Glomerular endothelial cell (primary cell): Measurements from ENCODE around the gene PDGFA. TPM values are rescaled to one million over a fixed set of nuclear protein-coding genes. Genes with fewer than 3 reads are reported as not detected.

Experiments
- DNase-seq: peaks from one replicate; pipeline ENCODE4 v3.0.0-alpha.2; 2011; ENCODE audit warnings: low read depth, low spot score; ENCODE audit errors: extremely low read depth
- total RNA-seq: library from RNA; depleted of rRNA; stranded (reverse); fragments of >200 nt; gene quantifications from 2 replicates; pipeline ENCODE4 v1.2.3, GENCODE V29; 2015

PDGFA gene
- total RNA-seq, 1 donor from 2014 or later, result 44.5 TPM

DNA sequence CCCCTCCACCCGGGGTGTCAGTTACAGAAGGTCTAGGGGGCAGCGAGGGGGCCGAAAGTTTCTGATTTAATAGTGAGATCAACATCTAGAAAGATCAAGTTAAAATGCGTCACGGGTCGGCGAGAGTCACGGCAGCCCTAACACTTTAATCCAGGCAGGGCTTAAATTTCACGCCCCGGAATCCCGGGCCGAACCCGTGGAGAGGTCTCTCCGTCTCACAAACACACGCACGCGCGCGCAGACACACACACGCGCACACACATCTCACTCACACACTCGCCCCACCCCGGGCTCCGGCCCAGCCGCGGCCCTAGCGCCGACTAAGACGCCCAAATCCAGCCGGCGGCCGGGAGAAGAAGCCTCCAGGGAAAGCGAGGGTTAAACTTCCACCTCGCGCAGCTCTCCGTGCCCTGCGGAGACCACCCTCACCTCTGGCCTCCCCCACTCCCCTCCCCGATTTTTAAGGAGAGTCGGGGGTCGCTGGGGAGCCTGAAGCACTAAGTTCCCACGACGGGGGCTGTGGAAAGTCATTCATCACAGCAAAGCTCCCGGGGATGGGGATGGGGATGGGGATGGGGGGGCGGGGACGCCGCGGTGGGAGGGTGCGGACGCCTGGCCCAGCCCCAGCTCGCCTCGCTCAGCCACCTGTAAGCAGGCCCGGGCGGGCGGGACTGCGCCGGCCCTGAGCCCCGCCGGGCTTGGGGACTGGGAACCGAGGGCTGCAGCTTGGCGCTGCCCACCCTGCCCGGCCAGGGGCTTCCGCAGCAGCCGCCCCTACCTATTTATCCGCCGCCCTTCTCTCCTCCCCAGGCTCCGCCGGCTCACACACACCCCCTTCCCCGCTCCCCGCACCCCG, 1.6 kb downstream of the PDGFA start:
- no peak for DNase-seq

DNA sequence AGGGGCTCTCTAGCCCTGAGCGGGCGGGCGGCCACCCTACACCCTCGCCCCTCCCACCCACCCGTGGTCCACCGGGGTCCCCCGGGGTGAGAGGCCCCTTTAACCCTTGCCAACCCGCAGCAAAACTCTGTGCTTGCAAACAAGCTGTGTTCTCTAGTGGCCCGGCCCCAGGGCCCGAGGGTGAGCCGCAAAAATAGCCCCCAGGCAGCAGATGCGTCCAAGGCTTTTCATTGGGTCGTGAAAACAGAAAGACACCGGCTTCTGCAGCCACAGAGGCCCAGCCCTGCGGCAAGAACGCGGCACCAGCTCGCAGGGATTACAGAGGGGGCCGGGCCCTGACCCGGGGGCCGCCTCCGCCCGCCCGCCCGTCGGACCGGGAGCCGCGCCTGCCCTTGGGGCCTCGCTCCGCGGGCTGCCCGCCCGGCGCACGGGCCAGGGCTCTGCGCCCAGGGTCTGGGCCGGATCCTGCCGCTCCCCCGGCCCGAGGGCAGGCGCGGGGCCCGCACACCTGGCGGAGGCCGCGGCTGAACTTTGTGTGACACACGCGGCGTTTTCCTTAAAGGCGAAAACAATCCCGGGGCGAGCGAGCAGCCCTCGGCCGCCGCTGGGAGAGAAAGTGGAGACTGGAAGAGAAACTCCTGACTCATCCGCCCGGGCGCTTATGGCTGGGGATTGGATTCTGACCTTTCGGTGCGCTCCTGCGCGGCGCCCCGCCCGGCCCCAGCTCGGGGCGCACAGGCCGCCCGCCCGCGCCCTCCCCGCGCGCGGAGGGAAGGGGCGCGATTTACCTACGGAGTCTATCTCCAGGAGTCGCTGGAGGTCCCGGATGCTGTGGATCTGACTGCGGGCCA, 2.8 kb downstream of the PDGFA start:
- DNase-seq, result no peak

- DNase-seq, result no peak
These were observed 3.4 kb downstream of the PDGFA start for GRCh38 chr7:516216-516605.

DNA sequence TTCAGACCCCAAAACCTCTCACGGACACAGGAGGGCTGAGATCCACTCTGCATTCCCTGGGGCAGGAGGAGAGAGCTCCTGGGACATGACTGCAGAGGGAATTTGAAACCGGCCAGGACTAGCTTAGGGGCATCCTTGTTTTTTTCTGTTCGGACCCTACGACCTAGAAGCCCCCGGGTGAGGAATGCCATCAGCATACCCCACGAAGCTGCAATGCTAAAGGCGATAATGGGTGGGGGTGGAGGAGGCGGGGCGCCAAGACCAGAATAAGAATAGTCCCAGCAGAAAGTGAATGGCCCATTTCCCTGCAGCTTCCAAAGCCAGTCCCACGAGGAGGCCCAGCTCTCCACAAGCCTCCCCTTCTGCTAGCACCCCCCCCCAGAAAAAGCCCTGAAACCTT, 4.0 kb downstream of the PDGFA start:
- no peak for DNase-seq

DNA sequence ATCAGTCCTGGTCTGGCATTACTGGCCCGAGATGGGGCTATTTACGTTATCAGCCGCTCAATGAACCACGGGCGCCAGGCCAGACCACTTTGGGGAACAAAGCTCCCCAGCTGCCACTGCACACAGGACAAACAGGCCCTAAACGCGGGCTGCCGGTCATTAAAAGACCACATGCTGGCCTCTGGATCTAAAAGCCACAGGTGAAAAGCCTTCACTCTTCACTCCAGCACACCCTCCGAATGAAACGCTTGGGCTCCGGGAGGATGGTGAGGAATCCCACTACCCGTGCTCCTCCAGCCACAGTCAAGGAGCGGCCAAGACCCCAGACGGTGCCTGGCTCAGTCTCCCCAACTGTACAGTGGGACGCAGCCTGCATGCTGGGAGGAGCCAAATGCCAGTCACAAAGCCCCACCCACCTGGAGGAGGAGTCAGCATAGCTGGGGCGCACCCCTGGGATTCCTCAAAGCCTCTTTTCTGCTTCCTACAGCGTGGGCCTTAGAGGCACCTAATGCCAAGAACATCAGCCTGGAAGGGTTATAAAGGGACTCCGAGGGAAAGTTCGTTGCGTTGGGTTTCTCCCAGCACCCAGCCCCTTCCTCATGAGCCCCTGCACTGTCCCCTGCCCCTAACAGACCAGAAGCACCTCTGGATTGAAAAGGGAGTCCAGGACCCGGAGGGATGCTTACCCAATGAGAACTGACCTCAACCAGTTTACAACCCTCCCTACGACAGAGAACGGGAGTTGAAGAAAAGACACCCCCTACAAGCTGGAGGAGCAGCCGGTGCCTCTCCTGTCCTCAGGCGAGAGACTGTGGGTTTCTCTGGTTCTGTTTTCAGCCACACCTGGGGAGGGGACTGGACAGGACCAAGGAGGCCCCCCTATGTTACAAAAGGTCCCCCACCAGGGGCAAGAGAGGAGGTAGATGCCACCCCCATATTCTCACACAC, 4.7 kb downstream of the PDGFA start:
- DNase-seq, result no peak

GRCh38 chr7:514242-514641, 5.4 kb downstream of the PDGFA start:
- DNase-seq, result no peak

DNA sequence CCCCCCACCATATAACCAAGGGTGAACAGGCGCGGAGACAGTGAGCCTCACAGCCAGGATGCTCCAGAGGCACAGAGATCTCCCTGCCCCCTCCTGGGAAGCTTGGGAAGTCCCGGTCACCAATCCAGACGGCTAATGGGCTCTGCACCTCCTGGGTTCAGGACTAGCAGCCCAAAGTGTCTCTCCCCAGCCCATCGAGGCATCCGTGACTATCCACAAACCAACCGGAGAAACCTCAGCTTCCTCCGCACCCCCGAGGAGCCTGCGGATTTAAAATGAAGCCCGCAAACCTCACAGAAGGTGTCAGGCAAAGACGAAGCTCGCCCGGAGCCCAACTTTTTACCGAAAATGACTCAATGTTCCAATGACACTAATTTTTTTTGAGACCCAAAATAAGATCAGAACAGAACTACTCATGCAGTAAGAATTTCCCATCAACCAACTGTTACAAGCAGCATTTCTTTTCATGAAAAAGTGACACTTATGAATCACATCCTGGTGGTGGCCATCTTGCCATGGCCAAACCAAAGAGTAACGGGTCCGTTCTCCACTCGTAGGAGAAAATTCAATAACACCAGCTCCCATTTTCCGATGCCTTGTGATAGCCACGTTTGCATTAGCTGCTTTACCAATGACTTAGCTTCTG, 6.0 kb downstream of the PDGFA start:
- DNase-seq, result no peak

DNA sequence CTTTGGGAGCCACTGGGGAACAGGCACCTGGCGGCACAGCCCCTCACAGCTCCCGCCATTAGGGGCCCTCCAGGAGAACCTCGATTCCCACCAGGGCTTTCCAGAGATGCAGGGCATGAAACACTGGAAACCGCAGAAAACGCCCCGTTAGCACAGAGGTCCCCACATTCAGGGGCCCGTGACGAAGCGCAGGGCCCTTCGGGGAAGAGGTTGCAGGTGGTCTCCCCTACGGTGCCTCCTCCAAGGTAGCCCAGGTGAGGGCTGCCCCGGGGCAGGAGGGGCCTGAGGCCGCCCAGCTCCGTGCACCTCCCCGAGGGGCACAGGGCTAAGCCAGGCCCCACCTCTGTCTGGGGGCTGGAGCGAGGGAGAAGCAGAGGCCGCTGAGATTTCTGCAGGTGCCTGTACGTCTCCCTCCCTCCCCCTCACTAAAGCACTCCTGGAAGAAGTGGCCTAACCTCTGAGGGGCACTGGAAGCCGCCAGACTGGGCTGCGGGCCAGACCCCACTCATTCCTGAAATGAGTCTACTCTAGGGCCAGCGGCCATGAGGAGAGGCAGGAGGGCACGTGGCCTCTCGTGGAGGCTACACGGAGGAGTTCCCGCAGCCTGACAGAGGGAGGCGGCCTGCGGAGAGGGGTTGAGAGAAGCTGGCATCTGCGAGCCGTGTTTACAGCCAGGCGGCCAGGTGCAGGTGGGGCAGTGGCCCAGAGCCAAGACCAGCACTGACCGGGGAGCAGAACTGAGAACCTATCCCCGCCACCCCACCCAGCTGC, 6.9 kb downstream of the PDGFA start:
- DNase-seq, result no peak

DNA sequence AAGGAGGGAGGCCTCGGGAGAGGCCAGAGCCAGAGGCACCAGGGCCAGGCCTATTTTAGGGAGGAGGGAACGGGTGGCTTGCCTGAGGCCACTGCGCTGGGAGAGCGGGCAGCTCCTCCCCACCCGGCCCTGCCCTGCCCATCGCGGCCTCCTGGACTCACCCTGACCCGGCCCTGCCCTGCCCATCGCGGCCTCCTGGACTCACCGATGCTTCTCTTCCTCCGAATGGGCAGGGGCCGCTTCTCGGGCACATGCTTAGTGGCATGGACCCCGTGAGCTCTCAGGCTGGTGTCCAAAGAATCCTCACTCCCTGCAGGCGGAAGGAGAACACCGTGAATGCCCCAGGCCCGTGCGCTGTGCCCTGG, 7.5 kb downstream of the PDGFA start:
- no peak for DNase-seq

DNA sequence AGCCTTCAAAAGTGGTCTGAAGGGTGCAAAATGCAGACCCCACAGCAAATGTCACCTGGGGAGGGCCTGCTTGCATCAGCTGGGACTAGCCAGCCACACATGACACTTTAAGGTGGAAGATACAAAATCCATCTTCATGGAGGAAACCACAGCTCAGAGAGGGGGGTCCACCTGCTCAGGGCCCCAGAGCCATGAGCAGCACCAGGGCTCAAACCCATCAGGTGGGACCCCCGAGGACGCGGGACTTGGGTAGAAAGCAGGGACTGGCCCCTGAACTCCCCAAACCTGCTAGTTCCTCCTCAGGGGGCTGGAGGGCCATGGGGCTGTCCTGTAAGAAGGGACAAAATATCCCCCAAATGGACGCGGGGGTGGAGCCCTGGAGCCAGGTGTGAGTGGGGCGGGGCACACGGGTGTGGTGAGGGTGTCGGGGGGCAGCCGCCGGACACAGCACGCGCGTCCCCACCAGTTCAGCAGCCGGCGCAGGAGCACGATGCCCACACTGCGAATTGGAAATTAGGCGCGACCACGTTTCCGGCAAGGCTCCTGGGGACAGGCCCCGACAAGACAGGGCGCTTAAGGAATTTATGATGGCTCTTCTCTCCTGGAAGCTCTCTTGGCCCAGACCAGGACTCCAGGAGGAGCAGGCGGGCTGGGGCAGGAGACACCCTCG, 8.0 kb downstream of the PDGFA start:
- DNase-seq, result no peak

DNA sequence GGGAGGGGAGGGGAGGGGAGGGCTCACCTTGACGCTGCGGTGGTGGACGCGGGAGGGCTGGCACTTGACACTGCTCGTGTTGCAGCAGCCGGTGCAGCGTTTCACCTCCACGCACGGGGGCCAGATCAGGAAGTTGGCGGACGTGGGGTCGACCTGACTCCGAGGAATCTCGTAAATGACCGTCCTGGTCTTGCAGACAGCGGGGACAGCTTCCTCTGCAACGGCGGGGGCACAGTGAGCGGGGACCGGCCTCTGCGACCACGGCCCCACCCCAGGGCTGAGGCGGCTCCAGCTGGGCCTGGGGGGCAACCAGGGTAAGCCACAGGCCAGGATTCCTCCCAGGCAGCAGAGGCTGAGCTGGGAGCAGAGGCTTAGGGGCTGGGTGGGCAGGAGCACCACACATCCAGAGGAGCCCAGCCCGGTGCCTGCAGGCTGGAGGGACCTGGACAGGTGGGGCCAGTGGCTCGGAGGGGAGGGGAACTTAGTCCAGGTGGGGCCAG, 8.8 kb downstream of the PDGFA start:
- no peak for DNase-seq

- no peak for DNase-seq
These were observed 9.5 kb downstream of the PDGFA start for GRCh38 chr7:510131-510481.

DNA sequence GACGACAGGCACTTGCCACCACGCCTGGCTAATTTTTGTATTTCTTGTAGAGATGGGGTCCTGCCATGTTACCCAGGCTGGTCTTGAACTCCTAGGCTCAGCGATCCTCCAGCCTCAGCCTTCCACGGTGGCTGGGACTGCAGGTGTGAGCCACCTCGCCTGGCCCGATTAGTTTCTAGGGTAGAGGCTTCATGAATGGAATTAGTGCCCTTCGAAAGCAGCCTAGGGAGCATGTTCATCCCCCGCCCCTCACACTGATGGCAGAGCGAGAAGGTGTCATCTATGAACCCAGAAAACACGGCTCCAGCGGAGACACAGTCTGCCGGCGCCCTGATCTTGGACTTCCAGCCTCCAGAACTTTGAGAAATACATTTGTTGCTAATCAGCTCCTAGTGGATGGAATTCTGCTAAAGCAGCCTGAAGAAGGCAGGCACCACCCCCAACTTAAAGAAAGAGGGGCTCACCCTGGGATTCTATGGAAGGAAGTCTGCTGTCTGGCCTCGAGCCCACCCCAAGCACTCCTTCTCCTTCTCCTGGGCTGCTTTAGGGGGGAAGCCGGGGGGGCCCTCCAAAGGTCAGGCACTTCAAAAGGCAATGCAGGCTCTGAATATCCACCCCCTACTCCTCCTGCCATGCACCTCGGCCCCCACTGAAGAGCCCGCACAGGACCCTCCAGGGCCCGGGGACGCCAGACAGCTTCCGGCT, 10.1 kb downstream of the PDGFA start:
- no peak for DNase-seq

GRCh38 chr7:508461-509170, 11.0 kb downstream of the PDGFA start:
- no peak for DNase-seq

GRCh38 chr7:507623-508300, 11.9 kb downstream of the PDGFA start:
- DNase-seq, result no peak

DNA sequence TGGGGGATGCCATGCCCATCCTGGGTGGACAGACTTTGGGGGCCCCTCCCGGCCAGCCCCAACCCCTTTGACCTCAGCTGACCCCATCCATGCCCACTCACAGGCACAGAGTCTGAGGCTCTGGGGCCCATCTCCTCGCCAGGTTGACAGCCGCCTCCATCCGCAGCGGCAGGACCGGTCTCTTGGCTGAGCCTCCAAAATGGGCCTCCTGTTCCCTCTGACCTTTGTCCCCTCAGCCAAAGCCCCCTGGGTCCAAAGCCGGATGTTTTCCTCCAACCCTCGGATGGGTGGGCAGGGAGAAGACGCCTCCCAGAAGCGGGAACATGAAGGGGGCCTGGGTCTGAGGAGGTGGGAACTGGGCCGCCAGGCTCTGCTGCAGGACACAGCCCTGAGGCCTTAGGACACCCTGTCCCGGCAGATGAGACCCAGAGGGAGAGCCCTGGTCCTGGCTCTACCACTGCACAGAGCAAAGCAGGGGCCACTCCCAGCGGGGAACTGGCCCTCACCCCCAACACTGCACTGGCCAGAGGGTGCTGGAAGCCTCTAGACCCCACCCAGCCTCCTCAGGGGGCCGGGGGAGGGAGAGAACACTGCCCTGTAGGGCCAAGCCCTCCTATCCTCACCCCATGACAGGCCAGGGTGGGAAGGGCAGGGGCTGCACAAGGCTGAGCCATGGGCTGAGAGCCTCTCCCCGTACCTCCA, 12.6 kb downstream of the PDGFA start:
- DNase-seq, result no peak

DNA sequence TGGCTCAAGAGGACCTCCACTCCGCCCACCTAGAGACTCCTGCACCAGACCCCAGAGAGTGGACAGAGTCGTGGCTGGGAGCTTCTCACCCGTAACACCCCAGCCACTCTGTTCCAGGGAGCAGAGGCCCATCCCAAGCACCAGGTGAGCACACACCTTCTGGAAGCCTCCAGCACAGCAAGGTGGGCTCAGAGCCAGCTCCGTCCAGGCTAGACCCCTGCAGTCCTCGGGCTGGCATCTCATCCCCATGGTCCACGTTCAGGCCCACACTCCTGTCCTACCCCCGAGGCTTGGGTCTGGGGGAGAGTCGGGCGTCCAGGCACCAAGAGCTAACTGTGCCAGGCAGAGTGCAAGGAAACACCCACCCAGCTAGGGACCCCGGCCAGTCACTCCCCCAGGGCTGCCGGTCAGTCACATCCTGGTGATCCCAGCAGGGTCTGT, 13.2 kb downstream of the PDGFA start:
- no peak for DNase-seq
